CD4-positive, alpha-beta T cell treated with Interleukin-15 for 1 hour (primary cell): ENCODE data around the gene APOA1.

Experiments used
- DNase-seq: peaks from one replicate; pipeline ENCODE4 v3.0.0-alpha.2; 2020

APOA1 gene

GRCh38 chr11:116786966-116787365 lies 50.5 kb downstream of the APOA1 start:
- DNase-seq: no peak

GRCh38 chr11:116786326-116786725 lies 51.1 kb downstream of the APOA1 start:
- no peak for DNase-seq
